Stimulated activated naive CD8-positive, alpha-beta T cell treated with anti-CD3 and anti-CD28 coated beads, Interleukin-15, Interleukin-2, amounts not matched to agents 100 ng/mL and 50 ng/mL, for 24 hours (primary cell): ENCODE measurements around the gene TSNAXIP1.
"Not testable (repeated sequence)": the region's sequence is repeated elsewhere in the genome, so short reads cannot be mapped to it uniquely, and the experiment has no call there.

Experiments used
- H3K27ac Mint-ChIP-seq: one replicate; pipeline ENCODE4 v1.8.0; 2021; ENCODE audit warnings: mild to moderate bottlenecking, mixed read lengths
- H3K27me3 Mint-ChIP-seq: one replicate; pipeline ENCODE4 v1.8.0; 2021; ENCODE audit warnings: mixed read lengths
- H3K36me3 Mint-ChIP-seq: one replicate; pipeline ENCODE4 v1.8.0; 2021; ENCODE audit warnings: low read depth, mixed read lengths
- H3K4me1 Mint-ChIP-seq: one replicate; pipeline ENCODE4 v1.8.0; 2021; ENCODE audit warnings: low read depth, mixed read lengths
- H3K4me3 Mint-ChIP-seq: one replicate; pipeline ENCODE4 v1.8.0; 2021; ENCODE audit warnings: mild to moderate bottlenecking, mixed read lengths
- H3K9me3 Mint-ChIP-seq: one replicate; pipeline ENCODE4 v1.8.0; 2021; ENCODE audit warnings: mixed read lengths

Gene TSNAXIP1

DNA sequence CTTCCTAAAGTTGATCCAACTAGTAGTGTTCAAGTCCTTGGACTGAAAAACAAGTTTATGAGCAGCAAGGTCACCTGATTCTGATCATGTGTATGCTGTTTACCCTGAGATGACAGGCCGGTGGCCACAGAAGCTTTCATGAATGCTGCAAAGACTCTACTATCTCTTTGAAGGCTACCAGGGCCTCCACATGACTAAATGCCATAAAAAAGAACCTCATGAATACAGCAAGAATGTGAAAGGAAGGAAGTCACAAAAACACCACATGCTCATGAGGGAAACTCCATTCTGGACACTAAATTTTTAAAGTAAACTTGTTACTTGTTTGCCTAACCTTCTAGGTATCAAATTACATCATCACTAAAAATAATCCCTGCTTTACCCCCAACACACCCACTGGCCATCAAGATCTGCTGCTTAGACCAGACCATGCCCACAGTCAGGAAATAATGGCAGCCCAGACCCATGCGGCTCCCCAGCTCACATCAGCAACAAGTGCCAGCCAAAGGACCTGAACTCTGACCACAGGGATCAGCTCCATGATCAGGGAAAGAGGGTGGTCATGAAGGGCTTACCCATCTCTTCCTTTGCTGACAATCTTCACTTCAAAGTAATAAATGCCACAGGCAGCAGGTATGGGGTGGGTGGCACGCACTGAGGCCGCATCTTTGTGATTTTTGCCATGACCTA lies 1.7 kb upstream of the TSNAXIP1 start:
- peak overlapping the region; percentile 69 for H3K27ac Mint-ChIP-seq
- peaks cover 59% of the 10 kb centered on the region for H3K4me1 Mint-ChIP-seq
- H3K36me3 Mint-ChIP-seq, result peaks cover 44% of the 10 kb centered on the region
- H3K27me3 Mint-ChIP-seq, result no peaks in the 10 kb centered on the region
- no peaks in the 10 kb centered on the region for H3K9me3 Mint-ChIP-seq
- H3K4me3 Mint-ChIP-seq, result peak overlapping the region; percentile 95

DNA sequence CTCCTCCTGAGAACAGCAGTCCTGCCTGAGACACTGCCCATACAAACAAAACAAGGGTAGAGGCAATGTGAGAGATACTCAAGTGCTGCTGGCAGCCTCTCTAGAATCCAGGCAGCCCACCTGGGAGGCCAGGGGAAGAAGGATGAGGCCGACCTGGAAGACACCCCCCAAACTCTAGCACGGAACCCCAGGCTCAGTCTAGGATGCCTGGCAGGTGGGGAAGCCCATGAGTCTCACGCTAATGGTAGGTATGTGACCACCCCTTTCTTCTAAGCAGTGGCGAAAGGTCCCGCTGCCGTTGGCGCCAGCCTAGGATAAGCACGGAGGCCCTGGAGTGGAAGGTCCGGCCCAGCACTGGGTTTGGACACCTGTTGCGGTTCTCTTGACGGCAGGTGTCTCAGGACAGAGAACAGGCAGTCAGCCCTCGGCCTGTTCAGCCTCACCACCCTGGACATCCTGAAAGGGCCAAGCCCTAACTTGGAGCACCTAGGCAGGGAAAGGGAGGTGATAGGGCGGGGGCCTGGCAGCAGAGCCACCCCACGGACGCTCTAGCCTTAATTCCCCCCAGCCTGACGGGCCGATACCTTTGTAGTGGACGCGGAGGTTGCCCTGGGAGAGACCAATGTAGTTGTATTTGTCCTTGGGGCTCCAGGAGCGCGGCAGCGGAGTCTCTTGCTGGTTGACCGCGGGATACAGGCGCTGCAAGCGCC lies 816 bp upstream of the TSNAXIP1 start:
- H3K4me3 Mint-ChIP-seq, result peak overlapping the region; percentile 95
- peaks cover 50% of the 10 kb centered on the region for H3K4me1 Mint-ChIP-seq
- H3K27me3 Mint-ChIP-seq, result no peaks in the 10 kb centered on the region
- H3K27ac Mint-ChIP-seq, result peak overlapping the region; percentile 76
- peaks cover 38% of the 10 kb centered on the region for H3K36me3 Mint-ChIP-seq
- no peaks in the 10 kb centered on the region for H3K9me3 Mint-ChIP-seq

DNA sequence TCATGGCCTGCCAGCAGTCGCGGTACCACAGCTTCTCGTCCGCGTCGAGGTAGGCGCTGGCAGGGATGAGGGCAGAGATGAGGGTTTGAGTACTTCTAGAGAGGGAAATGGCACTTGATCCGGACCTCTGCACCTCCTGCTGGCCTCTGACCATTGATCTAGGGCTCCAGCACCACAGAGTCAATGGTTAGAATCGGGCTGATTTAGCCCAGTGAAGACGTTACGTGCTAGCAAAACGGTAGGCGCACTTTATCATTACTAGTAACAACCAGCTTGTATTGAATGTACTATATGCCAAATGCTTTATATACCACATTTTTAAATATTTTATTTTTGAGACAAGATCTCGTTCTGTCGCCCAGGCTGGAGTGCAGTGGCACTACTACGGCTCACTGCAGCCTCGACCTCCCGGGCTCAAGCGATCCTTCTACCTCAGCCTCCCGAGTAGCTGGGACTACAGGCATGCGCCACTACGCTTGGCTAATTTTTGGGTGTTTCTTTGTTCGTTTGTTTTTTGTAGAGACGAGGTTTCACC lies 526 bp downstream of the TSNAXIP1 start:
- H3K4me3 Mint-ChIP-seq, result peak overlapping the region; percentile 95
- H3K27me3 Mint-ChIP-seq, result no peaks in the 10 kb centered on the region
- peaks cover 26% of the 10 kb centered on the region for H3K36me3 Mint-ChIP-seq
- peak overlapping the region; percentile 96 for H3K27ac Mint-ChIP-seq
- peaks cover 36% of the 10 kb centered on the region for H3K4me1 Mint-ChIP-seq
- no peaks in the 10 kb centered on the region for H3K9me3 Mint-ChIP-seq

GRCh38 chr16:67811899-67812298 lies 5.2 kb downstream of the TSNAXIP1 start:
- Mint-ChIP-seq H3K4me3 (no peak overlapping the region), H3K27ac (no peak overlapping the region), H3K4me1 (peaks cover 11% of the 10 kb centered on the region), H3K27me3 (no peaks in the 10 kb centered on the region), H3K36me3 (no peaks in the 10 kb centered on the region), H3K9me3 (no peaks in the 10 kb centered on the region)

DNA sequence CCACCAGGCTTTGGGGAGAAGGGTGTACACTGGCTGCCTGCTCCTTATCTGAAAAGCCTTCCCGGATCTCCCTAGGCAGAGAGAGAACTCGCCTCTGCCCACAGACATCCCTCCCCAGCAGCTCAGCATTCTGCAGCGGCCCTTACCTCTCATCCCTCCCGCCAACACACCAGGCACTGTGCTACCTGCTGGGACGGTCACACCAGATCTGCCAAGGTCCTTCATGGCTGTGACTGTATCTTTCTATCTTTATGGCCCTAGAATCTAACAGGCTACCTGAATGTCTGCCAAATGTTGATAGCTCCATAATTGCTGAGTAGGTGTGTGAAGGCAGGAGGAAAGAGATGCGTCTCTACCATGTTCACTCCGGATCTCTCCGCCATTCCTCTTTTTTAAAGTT lies 7.9 kb downstream of the TSNAXIP1 start:
- H3K4me3 Mint-ChIP-seq, result no peak overlapping the region
- peaks cover 7% of the 10 kb centered on the region for H3K4me1 Mint-ChIP-seq
- no peaks in the 10 kb centered on the region for H3K9me3 Mint-ChIP-seq
- no peaks in the 10 kb centered on the region for H3K27me3 Mint-ChIP-seq
- no peaks in the 10 kb centered on the region for H3K36me3 Mint-ChIP-seq
- no peak overlapping the region for H3K27ac Mint-ChIP-seq

GRCh38 chr16:67820608-67821259 lies 14.0 kb downstream of the TSNAXIP1 start:
- Mint-ChIP-seq H3K4me3 (no peak overlapping the region), H3K9me3 (no peaks in the 10 kb centered on the region), H3K27ac (no peak overlapping the region), H3K36me3 (no peaks in the 10 kb centered on the region), H3K27me3 (no peaks in the 10 kb centered on the region), H3K4me1 (peaks cover 7% of the 10 kb centered on the region)

- Mint-ChIP-seq H3K27ac (no peak overlapping the region), H3K9me3 (no peaks in the 10 kb centered on the region), H3K27me3 (no peaks in the 10 kb centered on the region), H3K36me3 (peaks cover 3% of the 10 kb centered on the region), H3K4me3 (no peak overlapping the region), H3K4me1 (no peaks in the 10 kb centered on the region)
These were observed 15.8 kb downstream of the TSNAXIP1 start for GRCh38 chr16:67822511-67822910.

DNA sequence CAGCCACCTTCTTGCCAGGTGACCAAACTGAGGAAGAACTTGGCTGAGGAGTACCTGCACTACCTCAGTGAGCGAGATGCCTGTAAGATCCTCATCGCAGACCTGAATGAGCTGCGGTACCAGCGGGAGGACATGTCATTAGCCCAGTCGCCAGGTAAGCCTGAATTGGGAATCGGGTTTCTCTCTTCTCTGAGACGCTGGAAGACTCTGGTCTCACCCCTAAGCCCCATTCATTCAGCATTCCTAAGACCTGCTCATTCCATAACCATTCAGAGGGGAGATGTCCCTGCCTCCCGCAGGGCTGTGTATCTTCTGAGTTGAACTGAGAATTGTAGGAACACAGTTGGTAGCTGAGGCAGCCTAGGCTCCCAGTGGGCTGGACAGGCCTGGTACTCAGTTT lies 18.4 kb downstream of the TSNAXIP1 start:
- Mint-ChIP-seq H3K4me1 (no peaks in the 10 kb centered on the region), H3K4me3 (no peak overlapping the region), H3K27me3 (no peaks in the 10 kb centered on the region), H3K36me3 (peaks cover 9% of the 10 kb centered on the region), H3K27ac (no peak overlapping the region), H3K9me3 (no peaks in the 10 kb centered on the region)

DNA sequence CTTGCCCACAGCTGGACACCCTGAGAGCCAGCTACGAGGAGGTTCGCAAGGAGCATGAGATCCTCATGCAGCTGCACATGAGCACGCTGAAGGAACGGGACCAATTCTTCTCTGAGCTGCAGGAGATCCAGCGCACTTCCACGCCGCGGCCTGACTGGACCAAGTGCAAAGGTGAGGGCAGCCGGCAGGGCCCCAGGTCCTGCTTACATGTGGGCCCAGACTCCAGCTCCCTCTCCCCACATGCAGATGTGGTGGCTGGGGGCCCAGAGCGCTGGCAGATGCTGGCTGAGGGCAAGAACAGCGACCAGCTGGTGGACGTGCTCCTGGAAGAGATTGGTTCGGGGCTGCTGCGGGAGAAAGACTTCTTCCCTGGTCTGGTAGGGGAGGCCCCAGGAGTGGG lies 19.2 kb downstream of the TSNAXIP1 start:
- no peaks in the 10 kb centered on the region for H3K9me3 Mint-ChIP-seq
- H3K4me1 Mint-ChIP-seq, result no peaks in the 10 kb centered on the region
- H3K36me3 Mint-ChIP-seq, result peaks cover 13% of the 10 kb centered on the region
- H3K27me3 Mint-ChIP-seq, result no peaks in the 10 kb centered on the region
- H3K27ac Mint-ChIP-seq, result no peak overlapping the region
- no peak overlapping the region for H3K4me3 Mint-ChIP-seq

DNA sequence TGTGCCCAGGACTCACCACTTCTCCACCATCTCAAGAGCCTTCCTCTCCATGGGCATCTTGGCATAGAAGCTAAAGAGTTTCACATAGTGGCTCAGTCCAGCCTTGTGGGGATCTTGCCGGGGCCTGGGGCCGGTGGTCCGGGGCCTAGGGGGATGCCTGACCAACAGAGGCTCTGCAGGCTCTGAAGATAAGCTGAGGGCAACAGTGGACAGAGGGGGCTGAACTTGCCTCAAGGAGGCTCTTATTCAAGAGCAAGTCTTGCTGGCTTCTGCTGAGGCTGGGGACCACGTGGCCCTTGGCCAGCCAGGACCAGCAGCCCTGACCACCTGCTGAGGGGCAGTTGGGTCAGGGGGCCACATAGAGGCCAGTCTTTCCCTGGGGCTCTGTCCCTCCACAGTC lies 22.0 kb downstream of the TSNAXIP1 start:
- peaks cover 14% of the 10 kb centered on the region for H3K36me3 Mint-ChIP-seq
- H3K27ac Mint-ChIP-seq, result no peak overlapping the region
- H3K9me3 Mint-ChIP-seq, result no peaks in the 10 kb centered on the region
- no peak overlapping the region for H3K4me3 Mint-ChIP-seq
- no peaks in the 10 kb centered on the region for H3K27me3 Mint-ChIP-seq
- peaks cover 9% of the 10 kb centered on the region for H3K4me1 Mint-ChIP-seq

GRCh38 chr16:67833030-67833414 lies 26.3 kb downstream of the TSNAXIP1 start:
- H3K4me3 Mint-ChIP-seq, result peak overlapping the region; percentile 87
- peaks cover 11% of the 10 kb centered on the region for H3K36me3 Mint-ChIP-seq
- peak overlapping the region; percentile 36 for H3K27ac Mint-ChIP-seq

GRCh38 chr16:67833415-67834241 lies 26.9 kb downstream of the TSNAXIP1 start:
- Mint-ChIP-seq H3K9me3 (no peaks in the 10 kb centered on the region), H3K4me3 (peak overlapping the region; percentile 87), H3K27ac (peak overlapping the region; percentile 72), H3K4me1 (peaks cover 12% of the 10 kb centered on the region), H3K27me3 (no peaks in the 10 kb centered on the region), H3K36me3 (peaks cover 11% of the 10 kb centered on the region)

More at GRCh38 chr16:67833030-67833414, 26.3 kb downstream of the TSNAXIP1 start:
- H3K4me1 Mint-ChIP-seq, result peaks cover 12% of the 10 kb centered on the region
- no peaks in the 10 kb centered on the region for H3K27me3 Mint-ChIP-seq
- no peaks in the 10 kb centered on the region for H3K9me3 Mint-ChIP-seq

GRCh38 chr16:67834242-67834614 lies 27.5 kb downstream of the TSNAXIP1 start:
- Mint-ChIP-seq H3K36me3 (peaks cover 11% of the 10 kb centered on the region), H3K4me1 (peaks cover 12% of the 10 kb centered on the region), H3K27ac (peak overlapping the region; percentile 72), H3K4me3 (peak overlapping the region; percentile 87), H3K27me3 (no peaks in the 10 kb centered on the region), H3K9me3 (no peaks in the 10 kb centered on the region)

DNA sequence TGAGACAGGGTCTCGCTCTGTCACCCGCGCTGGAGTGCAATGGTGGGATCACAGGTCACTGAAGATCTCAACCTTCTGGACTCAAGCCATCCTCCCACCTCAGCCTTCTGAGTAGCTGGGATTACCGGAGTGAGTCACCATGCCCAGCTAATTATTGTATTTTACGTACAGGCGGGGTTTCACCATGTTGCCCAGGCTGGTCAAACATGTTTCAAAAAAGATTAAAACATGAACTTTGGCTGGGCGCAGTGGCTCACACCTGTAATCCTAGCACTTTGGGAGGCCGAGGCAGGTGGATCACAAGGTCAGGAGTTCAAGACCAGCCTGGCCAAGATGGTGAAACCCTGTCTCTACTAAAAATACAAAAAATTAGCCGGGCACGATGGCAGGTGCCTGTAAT lies 30.5 kb downstream of the TSNAXIP1 start:
- not testable (repeated sequence) for H3K36me3 Mint-ChIP-seq, H3K9me3 Mint-ChIP-seq, H3K27ac Mint-ChIP-seq, H3K4me3 Mint-ChIP-seq, H3K27me3 Mint-ChIP-seq
- H3K4me1 Mint-ChIP-seq, result peaks cover 17% of the 10 kb centered on the region
